Left renal pelvis (tissue), 4 donors: Measurements from ENCODE around the gene TSSC4. TPM values are rescaled to one million over a fixed set of nuclear protein-coding genes. Genes with fewer than 3 reads are reported as not detected.

Experiments used
- DNase-seq, 4 donors: peaks; one replicate each; pipeline ENCODE4 v3.0.0-alpha.2; 2013; ENCODE audit warnings: low read depth in 4 of 4, low spot score in 3 of 4
- polyA plus RNA-seq, 4 donors: library from polyadenylated mRNA; unstranded; fragments of 120-200 nt; gene quantifications; one replicate each; pipeline ENCODE4 v1.2.1, GENCODE V29; 2013; ENCODE audit not compliant: insufficient read length in 4 of 4

The TSSC4 gene
- polyA plus RNA-seq, 4 donors: 33.7 to 49.7 (median 37.4) TPM

- DNase-seq: no peak
These were observed 1.7 kb upstream of the TSSC4 start for GRCh38 chr11:2398664-2399355.

GRCh38 chr11:2399488-2400068, 972 bp upstream of the TSSC4 start:
- DNase-seq: no peak

GRCh38 chr11:2400762-2401435, 349 bp downstream of the TSSC4 start:
- DNase-seq: no peak

GRCh38 chr11:2401436-2401984, 960 bp downstream of the TSSC4 start:
- no peak for DNase-seq

GRCh38 chr11:2402106-2402505, 1.6 kb downstream of the TSSC4 start:
- no peak for DNase-seq

- DNase-seq: no peak
These were observed 2.5 kb downstream of the TSSC4 start for GRCh38 chr11:2402890-2403645.

- no peak for DNase-seq
These were observed 4.2 kb downstream of the TSSC4 start for GRCh38 chr11:2404735-2405196.

- peak in 2 of 4 donors; percentile 40 to 58 for DNase-seq
These were observed 5.9 kb downstream of the TSSC4 start for GRCh38 chr11:2406451-2406850.

GRCh38 chr11:2406878-2407410, 6.4 kb downstream of the TSSC4 start:
- no peak for DNase-seq

GRCh38 chr11:2408671-2409070, 8.1 kb downstream of the TSSC4 start:
- no peak for DNase-seq

GRCh38 chr11:2409126-2409525, 8.6 kb downstream of the TSSC4 start:
- DNase-seq: peak; percentile 72 to 83 (median 76)

GRCh38 chr11:2409611-2410468, 9.3 kb downstream of the TSSC4 start:
- peak in 3 of 4 donors; percentile 47 to 63 (median 52) for DNase-seq

- DNase-seq: no peak
These were observed 10.1 kb downstream of the TSSC4 start for GRCh38 chr11:2410616-2411015.

- DNase-seq: no peak
These were observed 11.1 kb downstream of the TSSC4 start for GRCh38 chr11:2411446-2412305.

- no peak for DNase-seq
These were observed 11.8 kb downstream of the TSSC4 start for GRCh38 chr11:2412323-2412722.

GRCh38 chr11:2413742-2414579, 13.4 kb downstream of the TSSC4 start:
- no peak for DNase-seq

GRCh38 chr11:2414616-2415015, 14.1 kb downstream of the TSSC4 start:
- no peak for DNase-seq

GRCh38 chr11:2415171-2415570, 14.6 kb downstream of the TSSC4 start:
- no peak for DNase-seq
